Stimulated activated memory B cell treated with anti-CD40 and anti-IgM and Interleukin-4, amounts not matched to agents 10 μg/mL and 1 μg/mL and 100 μg/mL, for 72 hours (primary cell): ENCODE data around the gene LAMTOR1.

Experiments used
- ATAC-seq: fragments of 150-1000 bp; cut with Tn5 transposase; 2 replicates; pipeline ENCODE4 v1.10.0; 2021
- H3K27ac Mint-ChIP-seq: one replicate; pipeline ENCODE4 v1.8.0; 2022; ENCODE audit warnings: mild to moderate bottlenecking, mixed read lengths
- H3K27me3 Mint-ChIP-seq: one replicate; pipeline ENCODE4 v1.8.0; 2022; ENCODE audit warnings: mixed read lengths
- H3K36me3 Mint-ChIP-seq: one replicate; pipeline ENCODE4 v1.8.0; 2022; ENCODE audit warnings: mixed read lengths
- H3K4me1 Mint-ChIP-seq: one replicate; pipeline ENCODE4 v1.8.0; 2022; ENCODE audit warnings: mixed read lengths
- H3K4me3 Mint-ChIP-seq: one replicate; pipeline ENCODE4 v1.8.0; 2022; ENCODE audit warnings: mild to moderate bottlenecking, moderate library complexity, mixed read lengths
- H3K9me3 Mint-ChIP-seq: one replicate; pipeline ENCODE4 v1.8.0; 2022; ENCODE audit warnings: mixed read lengths

LAMTOR1 gene

DNA sequence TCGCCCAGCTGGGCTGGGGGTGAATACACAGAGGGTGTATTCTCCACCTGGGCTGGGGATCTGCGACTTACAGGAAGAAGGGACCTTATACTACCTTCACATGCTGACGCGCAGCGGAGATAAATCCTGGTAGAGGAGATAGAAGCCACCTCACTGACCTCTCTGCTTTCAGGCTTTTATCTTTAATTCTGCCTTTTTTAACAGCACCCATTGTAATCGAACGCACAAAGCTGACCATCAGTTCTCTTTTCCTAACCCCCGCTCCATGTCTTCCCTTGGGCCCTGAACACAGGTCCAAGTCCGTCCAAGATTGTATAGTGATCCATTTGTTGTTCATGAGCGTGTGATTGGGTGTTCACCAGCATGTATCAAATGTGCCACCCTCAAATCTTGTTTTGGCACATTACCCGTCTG is 664 bp upstream of the LAMTOR1 start:
- no peaks in the 10 kb centered on the region for H3K27me3 Mint-ChIP-seq
- ATAC-seq, result no peak
- H3K27ac Mint-ChIP-seq, result peak overlapping the region; percentile 96
- peaks cover 4% of the 10 kb centered on the region for H3K9me3 Mint-ChIP-seq
- peaks cover 33% of the 10 kb centered on the region for H3K36me3 Mint-ChIP-seq
- peaks cover 47% of the 10 kb centered on the region for H3K4me1 Mint-ChIP-seq
- peak overlapping the region; percentile 95 for H3K4me3 Mint-ChIP-seq

DNA sequence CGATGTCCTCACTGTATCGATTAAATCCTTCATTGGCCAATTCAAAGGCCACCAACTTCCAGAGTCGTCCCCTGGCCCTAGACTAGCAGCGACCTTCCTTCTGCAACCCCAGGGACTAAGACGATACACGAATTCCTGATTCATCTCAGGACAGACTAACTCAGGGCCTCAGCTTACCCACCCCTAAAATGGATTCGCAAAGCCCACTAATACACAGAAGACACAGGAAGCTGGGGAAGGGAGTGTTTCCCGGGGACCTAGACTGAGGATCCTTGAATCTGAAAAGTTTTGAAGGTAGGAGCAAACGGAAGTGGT is 509 bp downstream of the LAMTOR1 start:
- ATAC-seq, result no peak
- H3K4me1 Mint-ChIP-seq, result peaks cover 52% of the 10 kb centered on the region
- H3K36me3 Mint-ChIP-seq, result peaks cover 37% of the 10 kb centered on the region
- no peaks in the 10 kb centered on the region for H3K27me3 Mint-ChIP-seq
- peaks cover 4% of the 10 kb centered on the region for H3K9me3 Mint-ChIP-seq
- H3K27ac Mint-ChIP-seq, result peak overlapping the region; percentile 96
- H3K4me3 Mint-ChIP-seq, result peak overlapping the region; percentile 95

DNA sequence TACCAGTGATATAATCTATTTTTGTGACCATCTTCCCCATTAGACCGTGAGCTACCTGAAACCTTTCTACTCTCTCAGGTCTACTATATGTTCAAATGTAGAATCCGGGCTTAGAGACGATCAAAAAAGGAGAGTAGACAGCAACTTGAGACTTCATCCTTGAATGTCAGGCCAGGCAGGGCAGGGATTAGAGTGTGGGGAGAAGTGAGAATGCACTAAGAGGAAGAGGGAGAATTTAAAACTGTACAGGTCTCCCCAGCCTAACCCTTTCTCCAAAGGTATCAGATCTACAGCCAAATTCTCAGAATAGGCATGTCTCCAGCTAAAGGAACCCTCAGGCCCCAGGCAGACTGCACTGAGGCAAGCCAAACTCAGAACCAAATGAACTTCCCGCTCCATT is 935 bp downstream of the LAMTOR1 start:
- Mint-ChIP-seq H3K27me3 (no peaks in the 10 kb centered on the region), H3K4me3 (peak overlapping the region; percentile 95), H3K36me3 (peaks cover 37% of the 10 kb centered on the region), H3K27ac (peak overlapping the region; percentile 96), H3K4me1 (peaks cover 54% of the 10 kb centered on the region), H3K9me3 (peaks cover 4% of the 10 kb centered on the region)
- no peak for ATAC-seq

DNA sequence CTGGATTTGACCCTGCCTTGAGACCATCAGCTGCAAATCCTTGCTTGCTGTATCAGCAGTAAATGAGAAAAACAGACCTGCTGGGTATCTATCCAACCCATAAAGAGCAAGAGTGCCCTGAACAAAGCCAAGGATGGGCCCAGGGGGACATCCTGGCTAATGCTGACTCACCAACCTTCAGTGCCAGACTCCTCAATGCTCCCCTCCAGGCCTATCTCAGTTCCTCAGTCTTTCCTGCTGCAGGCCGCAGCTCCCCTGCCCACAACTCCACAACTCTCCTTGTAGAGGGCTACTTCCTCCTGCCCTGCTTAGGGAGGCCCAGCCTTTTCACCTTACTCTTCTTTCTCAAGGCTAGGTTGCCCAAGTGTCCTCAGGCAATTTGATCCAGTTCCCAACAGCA is 2.6 kb downstream of the LAMTOR1 start:
- no peak for ATAC-seq
- H3K4me3 Mint-ChIP-seq, result no peak overlapping the region
- peaks cover 4% of the 10 kb centered on the region for H3K9me3 Mint-ChIP-seq
- H3K36me3 Mint-ChIP-seq, result peaks cover 38% of the 10 kb centered on the region
- peaks cover 54% of the 10 kb centered on the region for H3K4me1 Mint-ChIP-seq
- H3K27ac Mint-ChIP-seq, result peak overlapping the region; percentile 96
- no peaks in the 10 kb centered on the region for H3K27me3 Mint-ChIP-seq

- peak overlapping the region; percentile 96 for H3K27ac Mint-ChIP-seq
- H3K4me3 Mint-ChIP-seq, result no peak overlapping the region
- H3K27me3 Mint-ChIP-seq, result no peaks in the 10 kb centered on the region
- peaks cover 4% of the 10 kb centered on the region for H3K9me3 Mint-ChIP-seq
- no peak for ATAC-seq
- peaks cover 34% of the 10 kb centered on the region for H3K36me3 Mint-ChIP-seq
- peaks cover 54% of the 10 kb centered on the region for H3K4me1 Mint-ChIP-seq
These were observed 3.1 kb downstream of the LAMTOR1 start for GRCh38 chr11:72100009-72100408.

- Mint-ChIP-seq H3K36me3 (peaks cover 26% of the 10 kb centered on the region), H3K4me1 (peaks cover 46% of the 10 kb centered on the region), H3K27ac (no peak overlapping the region), H3K9me3 (no peaks in the 10 kb centered on the region), H3K4me3 (no peak overlapping the region), H3K27me3 (no peaks in the 10 kb centered on the region)
- ATAC-seq, result no peak
These were observed 4.4 kb downstream of the LAMTOR1 start for GRCh38 chr11:72098741-72099140.

DNA sequence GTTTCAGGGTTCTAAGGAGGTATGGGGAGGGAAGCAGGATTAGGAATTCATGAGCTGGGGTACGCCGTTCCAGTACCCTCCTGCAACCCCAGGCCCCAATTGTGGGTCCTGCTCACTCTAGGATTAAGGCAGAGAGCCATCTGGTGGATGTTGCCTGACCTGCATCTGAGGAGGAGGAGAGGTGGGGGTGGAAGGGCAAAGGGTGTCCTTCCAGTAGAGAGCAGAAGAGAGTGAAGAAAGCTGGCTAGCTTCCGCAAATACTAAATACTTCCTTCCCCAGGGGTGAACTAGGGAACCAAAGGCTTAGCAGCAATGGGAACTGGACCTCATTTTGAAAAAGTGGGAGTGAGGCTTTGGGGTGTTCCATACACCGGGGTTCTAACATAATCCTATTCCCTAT is 11.8 kb downstream of the LAMTOR1 start:
- peak; percentile 89 for ATAC-seq
- no peaks in the 10 kb centered on the region for H3K27me3 Mint-ChIP-seq
- no peak overlapping the region for H3K4me3 Mint-ChIP-seq
- H3K4me1 Mint-ChIP-seq, result peaks cover 19% of the 10 kb centered on the region
- no peaks in the 10 kb centered on the region for H3K9me3 Mint-ChIP-seq
- H3K27ac Mint-ChIP-seq, result peak overlapping the region; percentile 60
- H3K36me3 Mint-ChIP-seq, result peaks cover 6% of the 10 kb centered on the region

DNA sequence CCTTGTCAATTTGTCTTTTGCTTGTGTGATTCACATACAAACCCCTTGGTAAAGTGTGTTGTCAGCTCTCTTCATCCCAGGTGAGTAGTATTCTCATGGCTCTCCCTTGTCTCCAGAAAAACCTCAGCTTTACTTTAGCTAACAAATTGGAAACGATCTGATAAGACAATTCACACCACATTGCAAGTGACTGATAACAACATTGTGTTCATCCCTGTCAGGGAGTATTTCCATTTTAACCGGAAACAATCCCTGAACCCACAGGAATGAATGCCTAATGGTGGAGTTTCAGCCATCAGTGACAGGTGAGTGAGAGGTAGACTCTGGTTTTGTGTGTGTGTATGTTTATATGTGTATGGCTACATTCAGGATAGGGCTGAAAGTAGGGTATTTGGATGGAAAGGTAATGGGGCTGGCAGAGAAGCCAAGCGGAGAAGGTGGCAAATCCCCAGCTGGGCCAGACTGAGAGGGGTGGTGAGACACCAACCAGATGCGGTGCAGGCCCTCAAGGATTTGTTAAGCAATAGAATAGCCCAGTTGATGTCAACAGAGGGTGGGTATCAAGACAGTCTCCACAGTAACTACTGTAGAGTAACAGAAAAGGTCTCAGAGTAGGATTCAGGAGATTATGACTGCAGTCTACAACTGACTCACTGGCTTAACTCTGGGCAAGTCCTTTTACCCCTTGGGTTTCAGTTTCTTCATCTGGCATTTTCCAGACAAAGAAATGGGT is 14.9 kb downstream of the LAMTOR1 start:
- H3K4me1 Mint-ChIP-seq, result peaks cover 19% of the 10 kb centered on the region
- no peak for ATAC-seq
- H3K27ac Mint-ChIP-seq, result peak overlapping the region; percentile 1

DNA sequence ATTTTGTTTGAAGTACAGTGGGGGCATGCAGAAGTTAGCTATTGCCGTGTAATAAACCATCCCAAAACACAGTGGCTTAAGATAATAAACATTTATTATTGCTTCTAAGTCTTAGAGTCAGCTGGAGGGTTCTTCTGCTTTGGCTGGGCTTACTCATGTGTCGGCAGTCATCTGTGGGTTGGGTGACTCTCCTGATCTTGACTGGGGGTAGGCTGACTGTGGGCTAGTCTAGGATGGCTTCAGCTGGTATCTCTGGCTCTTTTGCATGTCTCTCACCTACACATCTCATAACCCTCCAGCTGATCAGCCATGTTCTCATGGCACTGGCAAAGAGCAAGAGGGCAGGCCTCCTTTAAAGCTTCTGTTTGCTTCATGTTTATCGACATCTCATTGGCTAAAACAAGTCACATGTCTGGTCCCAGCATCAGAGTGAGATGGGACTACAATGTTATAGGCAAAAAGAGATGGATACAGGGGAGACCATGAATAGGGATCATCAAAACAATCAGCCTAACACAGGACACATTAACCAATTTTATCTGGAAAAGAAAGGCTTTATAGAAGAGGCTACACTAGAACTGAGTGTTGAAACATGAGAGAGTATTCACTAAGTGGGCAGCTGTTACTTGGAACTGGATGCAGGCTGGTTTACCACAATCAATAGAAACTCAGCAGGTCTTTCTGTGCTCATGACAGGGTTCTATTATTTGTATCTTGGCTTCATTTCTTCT is 17.3 kb downstream of the LAMTOR1 start:
- H3K4me3 Mint-ChIP-seq, result no peak overlapping the region
- H3K4me1 Mint-ChIP-seq, result peaks cover 20% of the 10 kb centered on the region
- H3K9me3 Mint-ChIP-seq, result no peaks in the 10 kb centered on the region
- H3K27ac Mint-ChIP-seq, result no peak overlapping the region
- peaks cover 10% of the 10 kb centered on the region for H3K36me3 Mint-ChIP-seq
- H3K27me3 Mint-ChIP-seq, result no peaks in the 10 kb centered on the region
- ATAC-seq, result no peak

More for the DNA sequence above, 14.9 kb downstream of the LAMTOR1 start:
- Mint-ChIP-seq H3K36me3 (peaks cover 10% of the 10 kb centered on the region), H3K9me3 (no peaks in the 10 kb centered on the region), H3K27me3 (no peaks in the 10 kb centered on the region), H3K4me3 (no peak overlapping the region)

- H3K9me3 Mint-ChIP-seq, result no peaks in the 10 kb centered on the region
- no peak for ATAC-seq
- H3K27ac Mint-ChIP-seq, result no peak overlapping the region
- peaks cover 28% of the 10 kb centered on the region for H3K4me1 Mint-ChIP-seq
- H3K36me3 Mint-ChIP-seq, result peaks cover 10% of the 10 kb centered on the region
- no peak overlapping the region for H3K4me3 Mint-ChIP-seq
- H3K27me3 Mint-ChIP-seq, result no peaks in the 10 kb centered on the region
These were observed 18.1 kb downstream of the LAMTOR1 start for GRCh38 chr11:72084965-72085364.

- H3K4me3 Mint-ChIP-seq, result no peak overlapping the region
These were observed 19.0 kb downstream of the LAMTOR1 start for GRCh38 chr11:72084076-72084475.

GRCh38 chr11:72083414-72083813 is 19.7 kb downstream of the LAMTOR1 start:
- Mint-ChIP-seq H3K27ac (no peak overlapping the region), H3K27me3 (no peaks in the 10 kb centered on the region), H3K9me3 (no peaks in the 10 kb centered on the region), H3K4me3 (no peak overlapping the region), H3K4me1 (peaks cover 42% of the 10 kb centered on the region), H3K36me3 (peaks cover 9% of the 10 kb centered on the region)
- ATAC-seq, result no peak

More at GRCh38 chr11:72084076-72084475, 19.0 kb downstream of the LAMTOR1 start:
- Mint-ChIP-seq H3K36me3 (peaks cover 10% of the 10 kb centered on the region), H3K9me3 (no peaks in the 10 kb centered on the region), H3K27ac (no peak overlapping the region), H3K4me1 (peaks cover 36% of the 10 kb centered on the region), H3K27me3 (no peaks in the 10 kb centered on the region)
- no peak for ATAC-seq

DNA sequence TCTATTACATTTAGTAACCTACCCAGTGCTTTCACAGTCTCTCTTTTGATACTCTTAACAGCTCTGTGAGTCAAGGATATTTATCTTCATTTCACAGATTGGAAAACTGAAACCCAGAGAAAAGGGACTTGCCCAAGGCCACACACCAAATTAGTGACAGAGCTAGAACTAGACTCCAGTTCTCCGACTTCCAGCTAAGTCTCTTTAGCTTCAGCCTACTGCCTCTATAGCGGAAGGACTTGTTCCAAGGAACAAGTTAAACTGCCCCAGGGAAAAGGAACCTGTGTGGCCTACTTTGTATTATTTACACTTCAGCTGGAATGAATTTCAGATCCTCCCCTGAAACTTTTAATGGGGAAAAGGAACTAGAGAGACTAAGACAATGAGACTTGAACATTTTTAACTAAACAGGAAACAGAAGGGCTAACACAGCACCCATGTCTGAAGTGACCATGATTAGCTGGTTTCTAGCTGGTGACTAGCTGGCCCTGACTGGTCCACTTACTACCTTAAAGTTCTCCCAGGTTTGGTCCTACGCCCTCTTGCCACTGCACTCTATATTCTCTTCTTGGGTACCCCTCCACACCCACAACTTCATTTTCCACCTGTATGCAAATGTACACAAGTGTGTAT is 21.2 kb downstream of the LAMTOR1 start:
- ATAC-seq, result no peak
- Mint-ChIP-seq H3K27ac (peak overlapping the region; percentile 94), H3K36me3 (peaks cover 8% of the 10 kb centered on the region), H3K4me3 (peak overlapping the region; percentile 99), H3K4me1 (peaks cover 49% of the 10 kb centered on the region), H3K9me3 (no peaks in the 10 kb centered on the region), H3K27me3 (no peaks in the 10 kb centered on the region)

GRCh38 chr11:72081184-72081644 is 21.9 kb downstream of the LAMTOR1 start:
- Mint-ChIP-seq H3K4me3 (peak overlapping the region; percentile 99), H3K36me3 (peaks cover 10% of the 10 kb centered on the region), H3K4me1 (peaks cover 53% of the 10 kb centered on the region), H3K27me3 (no peaks in the 10 kb centered on the region), H3K27ac (peak overlapping the region; percentile 94), H3K9me3 (no peaks in the 10 kb centered on the region)
- ATAC-seq, result no peak

- Mint-ChIP-seq H3K27ac (peak within 1 kb of the TSS; percentile 94), H3K4me1 (peaks cover 55% of the 10 kb centered on the region), H3K27me3 (no peaks in the 10 kb centered on the region), H3K9me3 (no peaks in the 10 kb centered on the region), H3K4me3 (peak within 1 kb of the TSS; percentile 99), H3K36me3 (peaks cover 11% of the 10 kb centered on the region)
- peak; percentile 98 for ATAC-seq
These were observed 22.5 kb downstream of the LAMTOR1 start, which contains the start of the genes LRRC51 and NUMA1 for GRCh38 chr11:72080326-72081183. Gene LRRC51, plus strand, starts transcription at chr11:72080850. Its CDS starts 8,234 bp downstream, at chr11:72089084. Gene NUMA1, minus strand, starts transcription at chr11:72080542. Its CDS starts 44,599 bp downstream, at chr11:72035943.
